Measurements from ENCODE around the gene FOXO3. TPM values are rescaled to one million over a fixed set of nuclear protein-coding genes. Genes with fewer than 3 reads are reported as not detected.

The FOXO3 gene
- total RNA-seq, 1 donor from 2014 or later, result 37.3 TPM

- Histone ChIP-seq H2AFZ (ENCODE audit: low read depth, low read length) (no peak overlapping the region), H3K79me2 (ENCODE audit: insufficient read depth, low read length) (peaks cover 90% of the 10 kb centered on the region), H3K36me3 (ENCODE audit: insufficient read depth, low read length) (no peaks in the 10 kb centered on the region), H3K27ac (ENCODE audit: low read depth, low read length) (no peak overlapping the region), H3K4me2 (ENCODE audit: low read length) (no peak overlapping the region), H3K9ac (ENCODE audit: low read length) (no peak overlapping the region), H4K20me1 (ENCODE audit: insufficient read depth, low read length) (peaks cover 87% of the 10 kb centered on the region), H3K27me3 (ENCODE audit: insufficient read depth, low read length) (no peaks in the 10 kb centered on the region), H3K4me3 (ENCODE audit: insufficient read depth, low read depth, low read length) (no peak overlapping the region), H3K4me1 (ENCODE audit: insufficient read depth, low read length) (no peaks in the 10 kb centered on the region), H3K9me3 (ENCODE audit: insufficient read depth, low read depth, low read length) (no peaks in the 10 kb centered on the region)
- no peak overlapping the region for H3K4me3 Mint-ChIP-seq (ENCODE audit: unreplicated experiment)
- DNase-seq (ENCODE audit: low read depth) (no peak), FAIRE-seq (no peak)
- peaks cover 18% of the 10 kb centered on the region for H3K4me1 Mint-ChIP-seq (ENCODE audit: low read depth, unreplicated experiment)
- no peak overlapping the region for H3K27ac Mint-ChIP-seq (ENCODE audit: unreplicated experiment)
- H3K36me3 Mint-ChIP-seq (ENCODE audit: low read depth, unreplicated experiment), result peaks cover 4% of the 10 kb centered on the region
- H3K27me3 Mint-ChIP-seq (ENCODE audit: low read depth, unreplicated experiment), result no peaks in the 10 kb centered on the region
- no peak for TF ChIP-seq EZH2 (IDR thresholded peaks at IDR 0.05; ENCODE audit: insufficient read depth, low read length)
- TF ChIP-seq CTCF (IDR thresholded peaks at IDR 0.05; ENCODE audit: insufficient read depth, low read depth, low read length), result no peak
- H3K9me3 Mint-ChIP-seq (ENCODE audit: unreplicated experiment), result no peaks in the 10 kb centered on the region
Observed at GRCh38 chr6:108635505-108636226, 74.9 kb downstream of the FOXO3 start.

- Histone ChIP-seq H3K79me2 (ENCODE audit: insufficient read depth, low read length) (peaks cover 89% of the 10 kb centered on the region), H3K27me3 (ENCODE audit: insufficient read depth, low read length) (no peaks in the 10 kb centered on the region), H2AFZ (ENCODE audit: low read depth, low read length) (no peak overlapping the region), H4K20me1 (ENCODE audit: insufficient read depth, low read length) (peaks cover 84% of the 10 kb centered on the region), H3K4me1 (ENCODE audit: insufficient read depth, low read length) (no peaks in the 10 kb centered on the region), H3K36me3 (ENCODE audit: insufficient read depth, low read length) (no peaks in the 10 kb centered on the region), H3K9ac (ENCODE audit: low read length) (no peak overlapping the region), H3K27ac (ENCODE audit: low read depth, low read length) (no peak overlapping the region), H3K4me3 (ENCODE audit: insufficient read depth, low read depth, low read length) (no peak overlapping the region), H3K9me3 (ENCODE audit: insufficient read depth, low read depth, low read length) (no peaks in the 10 kb centered on the region), H3K4me2 (ENCODE audit: low read length) (no peak overlapping the region)
- H3K27me3 Mint-ChIP-seq (ENCODE audit: low read depth, unreplicated experiment), result no peaks in the 10 kb centered on the region
- H3K27ac Mint-ChIP-seq (ENCODE audit: unreplicated experiment), result no peak overlapping the region
- H3K4me1 Mint-ChIP-seq (ENCODE audit: low read depth, unreplicated experiment), result peaks cover 8% of the 10 kb centered on the region
- H3K9me3 Mint-ChIP-seq (ENCODE audit: unreplicated experiment), result no peaks in the 10 kb centered on the region
- peaks cover 4% of the 10 kb centered on the region for H3K36me3 Mint-ChIP-seq (ENCODE audit: low read depth, unreplicated experiment)
- no peak overlapping the region for H3K4me3 Mint-ChIP-seq (ENCODE audit: unreplicated experiment)
- FAIRE-seq, result no peak
- no peak for DNase-seq (ENCODE audit: low read depth)
- TF ChIP-seq CTCF (IDR thresholded peaks at IDR 0.05; ENCODE audit: insufficient read depth, low read depth, low read length), result no peak
- no peak for TF ChIP-seq EZH2 (IDR thresholded peaks at IDR 0.05; ENCODE audit: insufficient read depth, low read length)
Observed at GRCh38 chr6:108637963-108638362, 77.2 kb downstream of the FOXO3 start.

- FAIRE-seq (no peak), DNase-seq (ENCODE audit: low read depth) (no peak)
- H3K9me3 ChIP-seq (ENCODE audit: insufficient read depth, low read depth, low read length), result no peaks in the 10 kb centered on the region
- no peak overlapping the region for H3K9ac ChIP-seq (ENCODE audit: low read length)
- no peak overlapping the region for H3K4me2 ChIP-seq (ENCODE audit: low read length)
- H3K4me3 ChIP-seq (ENCODE audit: insufficient read depth, low read depth, low read length), result no peak overlapping the region
- H4K20me1 ChIP-seq (ENCODE audit: insufficient read depth, low read length), result peaks cover 84% of the 10 kb centered on the region
- Mint-ChIP-seq H3K9me3 (ENCODE audit: unreplicated experiment) (no peaks in the 10 kb centered on the region), H3K27me3 (ENCODE audit: low read depth, unreplicated experiment) (no peaks in the 10 kb centered on the region), H3K36me3 (ENCODE audit: low read depth, unreplicated experiment) (peaks cover 7% of the 10 kb centered on the region), H3K4me1 (ENCODE audit: low read depth, unreplicated experiment) (peaks cover 8% of the 10 kb centered on the region), H3K27ac (ENCODE audit: unreplicated experiment) (no peak overlapping the region), H3K4me3 (ENCODE audit: unreplicated experiment) (no peak overlapping the region)
- TF ChIP-seq EZH2 (IDR thresholded peaks at IDR 0.05; ENCODE audit: insufficient read depth, low read length) (no peak), CTCF (IDR thresholded peaks at IDR 0.05; ENCODE audit: insufficient read depth, low read depth, low read length) (no peak)
- H3K4me1 ChIP-seq (ENCODE audit: insufficient read depth, low read length), result no peaks in the 10 kb centered on the region
- no peak overlapping the region for H3K27ac ChIP-seq (ENCODE audit: low read depth, low read length)
- no peaks in the 10 kb centered on the region for H3K27me3 ChIP-seq (ENCODE audit: insufficient read depth, low read length)
- no peaks in the 10 kb centered on the region for H3K36me3 ChIP-seq (ENCODE audit: insufficient read depth, low read length)
- no peak overlapping the region for H2AFZ ChIP-seq (ENCODE audit: low read depth, low read length)
- H3K79me2 ChIP-seq (ENCODE audit: insufficient read depth, low read length), result peaks cover 89% of the 10 kb centered on the region
Observed at GRCh38 chr6:108638993-108639392, 78.3 kb downstream of the FOXO3 start.
